ENCODE data around the gene LRMDA. TPM values are rescaled to one million over a fixed set of nuclear protein-coding genes. Genes with fewer than 3 reads are reported as not detected.

Gene LRMDA
- total and polyA plus RNA-seq, 2 of the 4 experiments (the other 2 are of a cell fraction): 0.07 TPM; not detected in 1

DNA sequence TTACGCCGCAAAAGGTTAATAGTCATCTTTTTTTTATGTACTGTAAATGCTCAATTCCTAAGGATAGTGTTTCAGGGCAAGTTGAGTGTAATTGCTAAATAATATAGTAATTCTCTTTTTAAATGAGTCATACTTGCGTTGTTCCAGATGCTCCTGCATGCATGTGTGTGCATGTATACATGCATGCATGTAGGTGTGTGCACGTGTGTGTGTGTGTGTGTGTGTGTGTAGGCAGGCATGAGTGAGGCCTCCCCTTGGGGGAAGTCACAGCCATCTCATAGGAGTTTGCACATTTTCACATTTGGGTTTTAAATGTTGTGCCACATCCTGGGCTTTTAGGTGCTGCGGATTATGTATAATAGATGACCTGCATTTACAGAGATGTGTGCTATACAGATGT, 1110.4 kb downstream of the LRMDA start:
- ATAC-seq (ENCODE audit: low read depth): no peak
- Histone ChIP-seq H3K36me3 (ENCODE audit: control insufficient read depth, insufficient read depth, low read length) (no peaks in the 10 kb centered on the region), H4K8ac (ENCODE audit: low read depth in 2 of 2, low read length in 2 of 2) (no peak overlapping the region), H3K23ac (ENCODE audit: low read depth, low read length) (no peak overlapping the region), H3K9ac (ENCODE audit: low read depth, low read length) (no peak overlapping the region), H2BK20ac (ENCODE audit: low read depth, low read length) (no peak overlapping the region), H2AK9ac (replicated peaks; ENCODE audit: low read depth, low read length, poor library complexity) (no peak overlapping the region), H3K4me2 (ENCODE audit: low read depth, low read length) (no peak overlapping the region), H3K79me1 (ENCODE audit: low read depth in 1 of 2, low read length in 2 of 2) (no peaks in the 10 kb centered on the region), H2BK120ac (ENCODE audit: low read depth, low read length) (no peak overlapping the region), H4K5ac (ENCODE audit: low read depth, low read length) (no peak overlapping the region), H3K27ac (ENCODE audit: insufficient read depth, low read length) (no peak overlapping the region), H3K18ac (ENCODE audit: low read depth, low read length) (no peak overlapping the region), H2AK5ac (ENCODE audit: low read depth, low read length) (no peak overlapping the region), H3K4me3 (ENCODE audit: insufficient read depth, low read depth, low read length) (no peak overlapping the region), H2AFZ (replicated peaks; ENCODE audit: low read length, poor library complexity) (no peak overlapping the region), H3K14ac (replicated peaks; ENCODE audit: low read depth, low read length) (no peak overlapping the region), H4K91ac (ENCODE audit: insufficient read depth, low read depth, low read length) (no peak overlapping the region), H3K4me1 (ENCODE audit: control insufficient read depth, insufficient read depth, low read length) (no peaks in the 10 kb centered on the region), H3K9me3 (ENCODE audit: control insufficient read depth, insufficient read depth, low read length) (no peaks in the 10 kb centered on the region), H4K20me1 (ENCODE audit: insufficient read depth, low read length) (no peaks in the 10 kb centered on the region), H3K9me1 (ENCODE audit: insufficient read depth, low read length) (no peaks in the 10 kb centered on the region), H2BK5ac (ENCODE audit: low read depth, low read length, poor library complexity, severe bottlenecking) (no peak overlapping the region), H3K27me3 (ENCODE audit: control insufficient read depth, insufficient read depth, low read length) (no peaks in the 10 kb centered on the region), H3K56ac (ENCODE audit: extremely low read depth, insufficient read depth, low read length) (no peak overlapping the region), H3K4ac (ENCODE audit: low read depth, low read length) (no peak overlapping the region), H2BK15ac (ENCODE audit: low read depth, low read length) (no peak overlapping the region)
- intact Hi-C loops (cut with micrococcal nuclease) (loop anchor here (10.0 kb wide), 1 partner anchor 617 kb away; no protein-coding TSS in a partner anchor), in situ Hi-C loops (cut with MboI; ENCODE audit: low sequenced_read_pairs) (loop anchor here (10.0 kb wide), 1 partner anchor 507 kb away; no protein-coding TSS in a partner anchor), dilution Hi-C loops (cut with HindIII; ENCODE audit: low sequenced_read_pairs, unreplicated experiment) (no loop called here)
- ChIA-PET CTCF (no interaction called here), POLR2A (ENCODE audit: unreplicated experiment) (no interaction called here)
- 71% methylated on average over 1 of the region's 5 CpGs; no CpG with 5 or more reads in 1 of the 2 experiments for WGBS, 2 experiments (ENCODE audit: extremely low coverage in 2 of 2, insufficient read length in 1 of 2)
- BruUV-seq (replicated peaks): no TSS peak
- DNase-seq: no peak
- TF ChIP-seq RAD21 (IDR thresholded peaks at IDR 0.05; ENCODE audit: low read length): no peak
- no peak for TF ChIP-seq MAFK (IDR thresholded peaks at IDR 0.05; ENCODE audit: low read depth, low read length)
- no peak for TF ChIP-seq BHLHE40 (IDR thresholded peaks at IDR 0.05; ENCODE audit: low read depth, low read length)
- no peak for TF ChIP-seq CEBPB (IDR thresholded peaks at IDR 0.05; ENCODE audit: low read depth, low read length)
- no peak for TF ChIP-seq SMC3 (IDR thresholded peaks at IDR 0.05; ENCODE audit: low read depth, low read length)
- TF ChIP-seq RCOR1 (IDR thresholded peaks at IDR 0.05; ENCODE audit: insufficient replicate concordance, low read length): no peak
- no peak for TF ChIP-seq POLR2A (IDR thresholded peaks at IDR 0.05; ENCODE audit: low read depth, low read length)
- TF ChIP-seq CHD1 (IDR thresholded peaks at IDR 0.05; ENCODE audit: low read depth, low read length): no peak
- TF ChIP-seq NFE2L2 (IDR thresholded peaks at IDR 0.05; ENCODE audit: low read depth, low read length): no peak
- TF ChIP-seq USF2 (IDR thresholded peaks at IDR 0.05; ENCODE audit: low read depth, low read length): no peak
- no peak for TF ChIP-seq MXI1 (IDR thresholded peaks at IDR 0.05; ENCODE audit: borderline replicate concordance, low read depth, low read length)
- TF ChIP-seq FOS (IDR thresholded peaks at IDR 0.05; ENCODE audit: low read depth, low read length): no peak
- TF ChIP-seq, protein P1, sequence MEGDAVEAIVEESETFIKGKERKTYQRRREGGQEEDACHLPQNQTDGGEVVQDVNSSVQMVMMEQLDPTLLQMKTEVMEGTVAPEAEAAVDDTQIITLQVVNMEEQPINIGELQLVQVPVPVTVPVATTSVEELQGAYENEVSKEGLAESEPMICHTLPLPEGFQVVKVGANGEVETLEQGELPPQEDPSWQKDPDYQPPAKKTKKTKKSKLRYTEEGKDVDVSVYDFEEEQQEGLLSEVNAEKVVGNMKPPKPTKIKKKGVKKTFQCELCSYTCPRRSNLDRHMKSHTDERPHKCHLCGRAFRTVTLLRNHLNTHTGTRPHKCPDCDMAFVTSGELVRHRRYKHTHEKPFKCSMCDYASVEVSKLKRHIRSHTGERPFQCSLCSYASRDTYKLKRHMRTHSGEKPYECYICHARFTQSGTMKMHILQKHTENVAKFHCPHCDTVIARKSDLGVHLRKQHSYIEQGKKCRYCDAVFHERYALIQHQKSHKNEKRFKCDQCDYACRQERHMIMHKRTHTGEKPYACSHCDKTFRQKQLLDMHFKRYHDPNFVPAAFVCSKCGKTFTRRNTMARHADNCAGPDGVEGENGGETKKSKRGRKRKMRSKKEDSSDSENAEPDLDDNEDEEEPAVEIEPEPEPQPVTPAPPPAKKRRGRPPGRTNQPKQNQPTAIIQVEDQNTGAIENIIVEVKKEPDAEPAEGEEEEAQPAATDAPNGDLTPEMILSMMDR (conservative IDR thresholded peaks at IDR 0.05; ENCODE audit: low read depth, low read length): no peak
- TF ChIP-seq MAZ (IDR thresholded peaks at IDR 0.05; ENCODE audit: borderline replicate concordance, low read depth, low read length): no peak
- TF ChIP-seq, protein P2, sequence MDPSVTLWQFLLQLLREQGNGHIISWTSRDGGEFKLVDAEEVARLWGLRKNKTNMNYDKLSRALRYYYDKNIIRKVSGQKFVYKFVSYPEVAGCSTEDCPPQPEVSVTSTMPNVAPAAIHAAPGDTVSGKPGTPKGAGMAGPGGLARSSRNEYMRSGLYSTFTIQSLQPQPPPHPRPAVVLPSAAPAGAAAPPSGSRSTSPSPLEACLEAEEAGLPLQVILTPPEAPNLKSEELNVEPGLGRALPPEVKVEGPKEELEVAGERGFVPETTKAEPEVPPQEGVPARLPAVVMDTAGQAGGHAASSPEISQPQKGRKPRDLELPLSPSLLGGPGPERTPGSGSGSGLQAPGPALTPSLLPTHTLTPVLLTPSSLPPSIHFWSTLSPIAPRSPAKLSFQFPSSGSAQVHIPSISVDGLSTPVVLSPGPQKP (IDR thresholded peaks at IDR 0.05; ENCODE audit: borderline replicate concordance, low read depth, low read length): no peak
- TF ChIP-seq RFX5 (IDR thresholded peaks at IDR 0.05; ENCODE audit: low read depth, low read length): no peak

All from IMR-90 (cell line).